NCI-H82 treated with DMSO at 0.1 percent for 48 hours (cell line): ENCODE data around the gene TFF2.

Source experiments
- DNase-seq: peaks from one replicate; lab custom pipeline; 2025; ENCODE audit not compliant: unreplicated experiment; lab: John Stamatoyannopoulos, UW

TFF2 gene

GRCh38 chr21:42384156-42384945, 33.6 kb upstream of the TFF2 start:
- no peak for DNase-seq

- DNase-seq: no peak
Observed at GRCh38 chr21:42383331-42383730, 32.5 kb upstream of the TFF2 start.

GRCh38 chr21:42382915-42383314, 32.1 kb upstream of the TFF2 start:
- no peak for DNase-seq

GRCh38 chr21:42381347-42381984, 30.7 kb upstream of the TFF2 start:
- DNase-seq: no peak

- DNase-seq: no peak
Observed at GRCh38 chr21:42379426-42380215, 28.8 kb upstream of the TFF2 start.

GRCh38 chr21:42378418-42378817, 27.6 kb upstream of the TFF2 start:
- DNase-seq: no peak

- DNase-seq: no peak
Observed at GRCh38 chr21:42377951-42378340, 27.2 kb upstream of the TFF2 start.

- DNase-seq: no peak
Observed at GRCh38 chr21:42377211-42377950, 26.6 kb upstream of the TFF2 start.

GRCh38 chr21:42376338-42376982, 25.7 kb upstream of the TFF2 start:
- no peak for DNase-seq

- DNase-seq: no peak
Observed at GRCh38 chr21:42375966-42376337, 25.2 kb upstream of the TFF2 start.

GRCh38 chr21:42375506-42375905, 24.7 kb upstream of the TFF2 start:
- no peak for DNase-seq

- no peak for DNase-seq
Observed at GRCh38 chr21:42374864-42375499, 24.2 kb upstream of the TFF2 start.

- no peak for DNase-seq
Observed at GRCh38 chr21:42374457-42374856, 23.7 kb upstream of the TFF2 start.

GRCh38 chr21:42373908-42374455, 23.2 kb upstream of the TFF2 start:
- DNase-seq: no peak

- DNase-seq: no peak
Observed at GRCh38 chr21:42373196-42373907, 22.6 kb upstream of the TFF2 start.

- DNase-seq: no peak
Observed at GRCh38 chr21:42370894-42371654, 20.3 kb upstream of the TFF2 start.

- no peak for DNase-seq
Observed at GRCh38 chr21:42369821-42370220, 19.0 kb upstream of the TFF2 start.

GRCh38 chr21:42367367-42368165, 16.8 kb upstream of the TFF2 start:
- DNase-seq: no peak
